IMR-90 (cell line): Measurements from ENCODE around the gene PPP1CA. TPM values are rescaled to one million over a fixed set of nuclear protein-coding genes. Genes with fewer than 3 reads are reported as not detected.

Source experiments
- NFE2L2 ChIP-seq: fragments of 150-350 bp; IDR thresholded peaks from 2 replicates; pipeline ENCODE4 v1.6.1; 2016; ENCODE audit warnings: low read depth, mild to moderate bottlenecking, low read length
- POLR2A ChIP-seq: IDR thresholded peaks from 2 replicates; pipeline ENCODE4 v1.6.1; 2012; ENCODE audit warnings: mild to moderate bottlenecking, low read depth, low read length
- RCOR1 ChIP-seq: IDR thresholded peaks from 2 replicates; pipeline ENCODE4 v1.6.1; 2012; ENCODE audit warnings: mild to moderate bottlenecking, low read length, improper control_type of control experiment; ENCODE audit not compliant: insufficient replicate concordance
- polyA plus RNA-seq, 3 experiments: library from polyadenylated mRNA; depleted of rRNA; stranded (reverse); fragments of >200 nt; gene quantifications; 2 replicates each; pipeline ENCODE4 v1.2.3, GENCODE V29; 2012; ENCODE audit warnings: low replicate concordance in 1 of 3
- total RNA-seq: library from RNA; depleted of rRNA; stranded (reverse); fragments of >200 nt; gene quantifications from 2 replicates; pipeline ENCODE4 v1.2.3, GENCODE V29; 2012
- TF ChIP-seq, protein P1 (sequence below): conservative IDR thresholded peaks from 2 replicates; pipeline ENCODE4 v1.5.1; 2012; ENCODE audit warnings: mild to moderate bottlenecking, low read depth, low read length, improper control_type of control experiment

Gene PPP1CA
- total and polyA plus RNA-seq, 2 of the 4 experiments (the other 2 are of a cell fraction), result 228 to 313 TPM

GRCh38 chr11:67442504-67443404 lies 41.1 kb upstream of the PPP1CA start (continued):
- TF ChIP-seq, protein P1, sequence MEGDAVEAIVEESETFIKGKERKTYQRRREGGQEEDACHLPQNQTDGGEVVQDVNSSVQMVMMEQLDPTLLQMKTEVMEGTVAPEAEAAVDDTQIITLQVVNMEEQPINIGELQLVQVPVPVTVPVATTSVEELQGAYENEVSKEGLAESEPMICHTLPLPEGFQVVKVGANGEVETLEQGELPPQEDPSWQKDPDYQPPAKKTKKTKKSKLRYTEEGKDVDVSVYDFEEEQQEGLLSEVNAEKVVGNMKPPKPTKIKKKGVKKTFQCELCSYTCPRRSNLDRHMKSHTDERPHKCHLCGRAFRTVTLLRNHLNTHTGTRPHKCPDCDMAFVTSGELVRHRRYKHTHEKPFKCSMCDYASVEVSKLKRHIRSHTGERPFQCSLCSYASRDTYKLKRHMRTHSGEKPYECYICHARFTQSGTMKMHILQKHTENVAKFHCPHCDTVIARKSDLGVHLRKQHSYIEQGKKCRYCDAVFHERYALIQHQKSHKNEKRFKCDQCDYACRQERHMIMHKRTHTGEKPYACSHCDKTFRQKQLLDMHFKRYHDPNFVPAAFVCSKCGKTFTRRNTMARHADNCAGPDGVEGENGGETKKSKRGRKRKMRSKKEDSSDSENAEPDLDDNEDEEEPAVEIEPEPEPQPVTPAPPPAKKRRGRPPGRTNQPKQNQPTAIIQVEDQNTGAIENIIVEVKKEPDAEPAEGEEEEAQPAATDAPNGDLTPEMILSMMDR, result no peak
- no peak for TF ChIP-seq POLR2A
- TF ChIP-seq RCOR1, result no peak
- TF ChIP-seq NFE2L2, result no peak
